ENCODE results near the gene FANCE.

DNA sequence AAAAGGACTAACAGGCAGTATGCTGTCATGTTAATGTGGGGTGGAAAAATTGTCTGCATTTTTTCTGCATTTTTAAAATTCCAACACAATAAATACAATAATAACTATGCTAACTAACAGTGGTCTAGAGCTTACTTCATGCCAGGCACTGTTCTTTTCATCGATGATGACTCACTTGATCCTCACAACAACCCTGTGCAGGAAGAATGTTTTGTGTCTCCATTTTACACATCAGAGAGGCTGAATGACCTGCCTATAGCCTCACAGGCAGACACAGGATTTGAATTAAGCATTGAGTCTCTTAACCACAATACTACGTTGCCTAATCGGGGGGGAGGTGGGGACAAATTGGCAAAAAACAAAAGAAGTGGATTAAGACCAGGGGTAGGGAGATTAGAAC, 26.9 kb upstream of the FANCE start:
- TF ChIP-seq, protein P1, sequence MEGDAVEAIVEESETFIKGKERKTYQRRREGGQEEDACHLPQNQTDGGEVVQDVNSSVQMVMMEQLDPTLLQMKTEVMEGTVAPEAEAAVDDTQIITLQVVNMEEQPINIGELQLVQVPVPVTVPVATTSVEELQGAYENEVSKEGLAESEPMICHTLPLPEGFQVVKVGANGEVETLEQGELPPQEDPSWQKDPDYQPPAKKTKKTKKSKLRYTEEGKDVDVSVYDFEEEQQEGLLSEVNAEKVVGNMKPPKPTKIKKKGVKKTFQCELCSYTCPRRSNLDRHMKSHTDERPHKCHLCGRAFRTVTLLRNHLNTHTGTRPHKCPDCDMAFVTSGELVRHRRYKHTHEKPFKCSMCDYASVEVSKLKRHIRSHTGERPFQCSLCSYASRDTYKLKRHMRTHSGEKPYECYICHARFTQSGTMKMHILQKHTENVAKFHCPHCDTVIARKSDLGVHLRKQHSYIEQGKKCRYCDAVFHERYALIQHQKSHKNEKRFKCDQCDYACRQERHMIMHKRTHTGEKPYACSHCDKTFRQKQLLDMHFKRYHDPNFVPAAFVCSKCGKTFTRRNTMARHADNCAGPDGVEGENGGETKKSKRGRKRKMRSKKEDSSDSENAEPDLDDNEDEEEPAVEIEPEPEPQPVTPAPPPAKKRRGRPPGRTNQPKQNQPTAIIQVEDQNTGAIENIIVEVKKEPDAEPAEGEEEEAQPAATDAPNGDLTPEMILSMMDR (IDR thresholded peaks at IDR 0.05), result no peak
- no peak for TF ChIP-seq POLR2A (IDR thresholded peaks at IDR 0.05)
